HFF-Myc (cell line): Measurements from ENCODE around the gene MRPL44.
A peak's percentile ranks its signal among the peaks of the same experiment; 100 is the strongest.

Experiments used
- DNase-seq: peaks from one replicate; pipeline ENCODE4 v3.0.0-alpha.2; 2011; ENCODE audit warnings: low read depth; ENCODE audit errors: extremely low read depth
- H3K4me3 ChIP-seq: replicated peaks from 2 replicates; pipeline ENCODE4 v1.5.1; 2011; ENCODE audit warnings: low read depth, mild to moderate bottlenecking, control low read depth, low read length
- CTCF ChIP-seq: IDR thresholded peaks from 2 replicates; pipeline ENCODE4 v1.5.1; 2012; ENCODE audit warnings: mild to moderate bottlenecking, low read depth, low read length, control low read depth; ENCODE audit errors: missing control alignments

The MRPL44 gene

GRCh38 chr2:223957092-223957851 is at the start of gene MRPL44:
MRPL44 (plus strand) TSS chr2:223957463; CDS start chr2:223957473, 10 bp downstream.
- DNase-seq, result peak; percentile 78
- no peak for TF ChIP-seq CTCF
- peak within 1 kb of the TSS; percentile 68 for H3K4me3 ChIP-seq

DNA sequence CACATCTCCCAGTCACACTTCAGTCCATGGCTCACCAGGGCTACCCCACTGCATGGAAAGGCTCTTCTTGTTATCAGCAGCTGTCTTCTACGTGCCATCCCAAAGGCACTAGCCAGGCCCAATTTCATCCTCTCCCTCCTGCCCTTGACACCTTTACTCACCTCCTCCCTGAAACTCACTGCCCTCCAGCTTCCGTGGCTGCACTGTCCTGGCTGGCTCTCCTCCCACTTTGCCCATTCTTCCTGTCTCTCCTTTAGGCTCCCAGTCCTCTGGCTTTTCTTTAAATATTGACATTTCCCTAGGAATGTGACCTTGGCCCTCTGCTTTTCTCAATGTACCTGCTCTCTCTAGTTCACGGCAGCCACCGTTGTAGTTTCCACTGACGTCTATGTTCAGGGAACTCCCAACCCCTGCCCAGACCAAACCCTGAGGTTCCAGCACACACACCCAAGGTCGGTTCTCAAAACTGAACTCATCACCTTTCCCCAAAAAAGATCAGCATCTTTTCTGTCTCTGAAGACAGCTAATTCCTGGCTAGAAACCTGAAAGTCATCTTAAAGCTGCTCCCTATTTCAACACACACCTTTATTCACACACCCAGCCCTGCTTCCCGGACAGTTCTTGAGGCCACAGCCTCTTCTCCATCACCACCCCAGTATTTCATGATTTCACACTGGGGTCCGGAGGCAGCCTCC is 48.8 kb upstream of the MRPL44 start:
- DNase-seq, result no peak
- TF ChIP-seq CTCF, result no peak
- H3K4me3 ChIP-seq, result no peak overlapping the region

DNA sequence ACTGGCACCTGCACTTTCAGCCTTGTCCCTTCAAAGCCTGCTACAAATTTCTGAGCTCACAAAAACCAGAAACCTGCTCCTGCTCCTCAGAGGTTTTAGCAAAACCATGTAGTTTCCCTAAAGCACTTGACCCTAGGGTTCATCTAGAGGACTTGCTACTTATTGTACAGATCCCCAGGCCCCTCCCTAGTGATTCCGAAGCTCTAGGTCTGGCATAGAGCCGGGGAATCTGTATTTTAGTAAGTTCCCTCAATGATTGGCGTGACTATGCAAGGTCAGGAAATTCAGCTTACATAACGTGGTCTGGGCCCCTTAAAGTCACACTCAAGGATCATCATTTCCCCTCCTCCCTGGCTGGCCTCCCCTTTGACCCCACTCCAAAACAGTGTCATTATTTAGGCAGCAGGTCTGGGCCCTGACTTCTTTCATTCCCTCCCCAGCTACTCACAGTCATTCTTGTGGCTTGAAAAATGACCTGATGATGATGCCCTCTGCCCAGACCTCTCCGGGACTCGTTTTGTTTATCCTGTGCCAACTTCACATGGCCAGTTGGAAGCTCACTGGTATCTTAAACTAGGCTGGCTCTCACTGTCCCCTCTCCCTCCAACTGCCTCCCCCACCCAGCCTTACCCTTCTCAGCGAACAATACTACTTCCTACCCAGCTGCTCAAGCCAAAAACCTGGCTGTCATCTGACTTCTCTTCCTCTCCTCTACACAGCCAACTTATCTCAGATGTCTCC is 48.1 kb upstream of the MRPL44 start:
- no peak for DNase-seq
- TF ChIP-seq CTCF, result no peak
- no peak overlapping the region for H3K4me3 ChIP-seq

DNA sequence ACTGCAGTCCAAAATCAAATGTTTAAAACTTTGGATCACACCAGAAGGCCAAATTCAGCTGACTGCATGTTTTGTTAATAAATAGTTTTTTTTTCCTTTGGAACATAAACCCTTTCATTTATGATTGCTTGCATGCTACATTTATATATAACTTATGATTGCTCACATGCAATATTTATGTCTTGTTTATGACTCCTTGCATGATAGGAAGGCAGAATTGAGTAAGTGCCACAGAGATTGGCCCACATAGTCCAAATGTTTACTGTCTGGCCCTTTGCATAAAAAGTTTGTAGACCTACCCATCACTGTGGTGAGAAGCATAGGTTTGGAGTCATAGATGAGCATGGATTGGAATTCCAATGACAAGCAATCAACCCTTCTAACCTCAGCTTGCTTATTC is 42.9 kb upstream of the MRPL44 start:
- DNase-seq, result no peak
- H3K4me3 ChIP-seq, result no peak overlapping the region
- no peak for TF ChIP-seq CTCF

DNA sequence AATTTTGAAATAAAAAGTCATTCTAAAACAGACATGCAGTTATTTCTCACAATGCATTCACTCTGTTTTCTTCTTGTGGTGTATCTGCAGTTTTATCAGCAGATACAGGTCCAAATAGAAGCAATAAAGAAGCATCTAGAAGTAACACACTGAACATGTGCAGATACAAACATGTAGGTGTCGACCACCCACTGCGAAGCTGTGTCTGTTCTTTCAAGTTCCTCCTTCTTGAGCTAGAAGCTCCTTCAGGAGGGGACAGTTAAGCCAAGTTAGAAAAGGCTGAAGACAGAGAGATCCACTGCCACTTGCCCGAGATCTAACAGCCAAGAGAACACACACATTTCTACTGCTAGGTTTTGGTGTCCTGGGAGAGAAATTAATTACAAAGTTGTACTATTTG is 42.2 kb upstream of the MRPL44 start:
- no peak for DNase-seq
- no peak for TF ChIP-seq CTCF
- H3K4me3 ChIP-seq, result no peak overlapping the region

DNA sequence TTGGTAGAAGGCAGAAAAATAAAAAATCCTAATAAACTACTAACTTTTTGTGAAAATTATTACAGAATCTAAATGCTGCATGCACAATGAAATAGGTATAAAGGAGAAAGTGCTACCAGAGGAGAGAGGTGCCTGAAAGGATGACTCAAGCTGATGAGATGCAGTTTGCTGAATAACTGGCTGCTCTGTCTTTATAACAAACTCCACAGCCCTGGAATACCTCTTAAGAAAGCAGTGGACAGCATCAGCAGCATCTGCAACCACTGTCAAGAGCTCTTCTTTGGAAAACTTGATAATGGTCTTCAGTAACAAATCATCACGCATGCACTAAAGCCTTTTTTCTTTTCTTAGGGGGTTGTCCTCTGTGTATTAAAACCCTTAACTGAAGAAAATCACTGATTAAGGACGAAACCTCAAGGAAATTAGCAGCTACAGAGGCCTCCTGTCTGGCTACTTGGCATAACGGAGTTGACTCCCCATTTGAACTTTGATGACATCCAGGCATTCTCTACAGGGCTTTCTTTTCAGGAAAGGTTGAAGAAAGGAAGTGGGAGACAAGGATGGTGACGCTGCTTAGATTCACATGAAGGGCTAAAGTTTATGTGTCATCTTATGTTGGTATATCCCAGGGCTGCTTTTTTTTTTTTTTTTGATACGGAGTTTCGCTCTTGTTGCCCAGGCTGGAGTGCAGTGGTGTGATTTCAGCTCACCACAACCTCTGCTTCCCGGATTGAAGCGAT is 40.9 kb upstream of the MRPL44 start:
- no peak for DNase-seq
- no peak for TF ChIP-seq CTCF
- H3K4me3 ChIP-seq, result no peak overlapping the region
